Brain microvascular endothelial cell (primary cell): ENCODE data around the gene SLC25A1.

ENCODE experiments used
- DNase-seq: peaks from one replicate; pipeline ENCODE4 v3.0.0-alpha.2; 2020
- H3K27ac ChIP-seq: fragments of 250-450 bp; sonication (Bioruptor Pico); 2 replicates; pipeline ENCODE4 v1.5.1; 2020; ENCODE audit warnings: mild to moderate bottlenecking, moderate library complexity
- H3K27me3 ChIP-seq: fragments of 250-450 bp; sonication (Bioruptor Pico); replicated peaks from 2 replicates; pipeline ENCODE4 v1.5.1; 2020; ENCODE audit warnings: mild to moderate bottlenecking
- H3K36me3 ChIP-seq: fragments of 250-450 bp; sonication (Bioruptor Pico); replicated peaks from 2 replicates; pipeline ENCODE4 v1.5.1; 2020; ENCODE audit warnings: mild to moderate bottlenecking
- H3K4me3 ChIP-seq: 2 replicates; pipeline ENCODE4 v1.5.1; 2011; ENCODE audit warnings: low read depth, mild to moderate bottlenecking, control low read depth, low read length, moderate library complexity
- CTCF ChIP-seq: IDR thresholded peaks from 2 replicates; pipeline ENCODE4 v1.5.1; 2011; ENCODE audit warnings: low read depth, mild to moderate bottlenecking, moderate library complexity, low read length, control low read depth, inconsistent platforms; ENCODE audit errors: missing control alignments
- in situ Hi-C: cut with HindIII; loops from 2 replicates; pipeline ENCODE4 v1.10.0; 2017; ENCODE audit warnings: low sequenced_read_pairs, low pct_ligation_motif_present

Gene SLC25A1

GRCh38 chr22:19218541-19219233, 40.2 kb upstream of the SLC25A1 start:
- no peak overlapping the region for H3K4me3 ChIP-seq

GRCh38 chr22:19216579-19216978, 38.0 kb upstream of the SLC25A1 start:
- no peak for TF ChIP-seq CTCF
- Histone ChIP-seq H3K27me3 (no peaks in the 10 kb centered on the region), H3K36me3 (peaks cover 18% of the 10 kb centered on the region), H3K27ac (no peak overlapping the region), H3K4me3 (no peak overlapping the region)
- DNase-seq: no peak
- in situ Hi-C loops: no loop called here

More at GRCh38 chr22:19218541-19219233, 40.2 kb upstream of the SLC25A1 start:
- TF ChIP-seq CTCF: no peak
- DNase-seq: no peak
- H3K36me3 ChIP-seq: peaks cover 32% of the 10 kb centered on the region
- no peaks in the 10 kb centered on the region for H3K27me3 ChIP-seq
- in situ Hi-C loops: no loop called here
- no peak overlapping the region for H3K27ac ChIP-seq

DNA sequence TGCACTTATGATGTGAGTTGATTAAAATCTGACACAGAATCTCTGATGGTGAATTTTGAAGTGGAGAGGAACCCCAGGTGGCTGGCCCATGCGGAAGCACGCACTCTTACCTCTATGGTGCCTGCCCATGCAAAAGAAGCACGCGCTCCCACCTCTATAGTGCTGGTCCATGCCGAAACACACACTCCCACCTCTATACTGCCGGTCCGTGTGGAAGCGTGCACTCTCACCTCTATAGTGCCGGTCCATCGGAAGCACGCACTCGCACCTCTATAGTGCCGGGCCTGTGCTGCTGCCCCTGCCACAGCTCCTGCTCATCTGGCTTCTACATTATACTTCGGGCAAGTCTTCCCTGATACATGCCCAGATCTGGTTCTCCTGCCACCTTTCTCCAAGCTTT, 36.8 kb upstream of the SLC25A1 start:
- DNase-seq: no peak
- Histone ChIP-seq H3K27ac (no peak overlapping the region), H3K36me3 (peaks cover 10% of the 10 kb centered on the region), H3K27me3 (no peaks in the 10 kb centered on the region), H3K4me3 (no peak overlapping the region)
- TF ChIP-seq CTCF: no peak
- in situ Hi-C loops: no loop called here

- H3K27me3 ChIP-seq: no peaks in the 10 kb centered on the region
- no peak overlapping the region for H3K4me3 ChIP-seq
- no peak overlapping the region for H3K27ac ChIP-seq
- no peak for TF ChIP-seq CTCF
- in situ Hi-C loops: no loop called here
- H3K36me3 ChIP-seq: peaks cover 5% of the 10 kb centered on the region
- no peak for DNase-seq
Observed at GRCh38 chr22:19214078-19214473, 35.5 kb upstream of the SLC25A1 start.

GRCh38 chr22:19213442-19214077, 35.0 kb upstream of the SLC25A1 start:
- H3K27me3 ChIP-seq: no peaks in the 10 kb centered on the region
- peaks cover 5% of the 10 kb centered on the region for H3K36me3 ChIP-seq
- in situ Hi-C loops: no loop called here
- H3K27ac ChIP-seq: no peak overlapping the region
- H3K4me3 ChIP-seq: no peak overlapping the region
- no peak for DNase-seq
- no peak for TF ChIP-seq CTCF
